Nephron (organoid): Measurements from ENCODE around the gene ARRB1.
A peak's percentile ranks its signal among the peaks of the same experiment; 100 is the strongest.

Experiments
- H3K27ac Mint-ChIP-seq, 3 experiments: 2 replicates each; pipeline ENCODE4 v1.8.0; 2020; ENCODE audit warnings: mixed read lengths in 3 of 3, mild to moderate bottlenecking in 2 of 3, moderate library complexity in 1 of 3
- H3K27me3 Mint-ChIP-seq: 2 replicates; pipeline ENCODE4 v1.8.0; 2021; ENCODE audit warnings: low read depth, mild to moderate bottlenecking, moderate library complexity, mixed read lengths
- H3K36me3 Mint-ChIP-seq: 2 replicates; pipeline ENCODE4 v1.8.0; 2020; ENCODE audit warnings: low read depth, mixed read lengths
- H3K4me1 Mint-ChIP-seq: 2 replicates; pipeline ENCODE4 v1.8.0; 2020; ENCODE audit warnings: mixed read lengths
- H3K4me3 Mint-ChIP-seq, 3 experiments: 2 replicates each; pipeline ENCODE4 v1.8.0; 2020; ENCODE audit warnings: mild to moderate bottlenecking in 3 of 3, mixed read lengths in 3 of 3, moderate library complexity in 2 of 3
- H3K9me3 Mint-ChIP-seq: 2 replicates; pipeline ENCODE4 v1.8.0; 2020; ENCODE audit warnings: mixed read lengths
- TF ChIP-seq, protein P1 (sequence below), 3 experiments: fragments of 200-600 bp; sonication (generic); IDR thresholded peaks; one replicate each; pipeline ENCODE4 v1.5.0; 2021; ENCODE audit warnings: antibody characterized with exemption in 3 of 3; ENCODE audit not compliant: unreplicated experiment in 3 of 3

The ARRB1 gene

DNA sequence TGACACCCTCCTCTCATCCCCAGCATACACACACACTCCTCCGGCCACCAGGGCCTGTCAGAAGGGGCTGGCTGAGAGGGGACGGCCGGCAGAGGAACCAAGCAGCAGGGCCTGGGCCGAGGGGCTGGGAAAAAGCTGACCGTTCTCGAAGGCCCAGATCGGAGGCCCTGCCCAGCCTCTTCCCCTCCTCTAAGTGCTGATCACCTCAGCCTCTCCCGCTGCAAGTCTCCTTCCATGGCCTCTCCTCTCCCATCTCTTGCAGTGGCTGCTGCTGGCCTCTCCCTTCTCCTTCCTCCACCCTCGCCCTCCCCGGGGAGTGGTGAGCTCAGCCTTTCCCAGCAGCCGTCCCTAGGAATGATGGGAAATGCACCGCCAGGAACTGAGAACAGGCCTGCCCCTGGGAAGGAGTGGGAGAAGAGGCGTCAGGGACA is 39.6 kb downstream of the ARRB1 start:
- TF ChIP-seq, protein P1, sequence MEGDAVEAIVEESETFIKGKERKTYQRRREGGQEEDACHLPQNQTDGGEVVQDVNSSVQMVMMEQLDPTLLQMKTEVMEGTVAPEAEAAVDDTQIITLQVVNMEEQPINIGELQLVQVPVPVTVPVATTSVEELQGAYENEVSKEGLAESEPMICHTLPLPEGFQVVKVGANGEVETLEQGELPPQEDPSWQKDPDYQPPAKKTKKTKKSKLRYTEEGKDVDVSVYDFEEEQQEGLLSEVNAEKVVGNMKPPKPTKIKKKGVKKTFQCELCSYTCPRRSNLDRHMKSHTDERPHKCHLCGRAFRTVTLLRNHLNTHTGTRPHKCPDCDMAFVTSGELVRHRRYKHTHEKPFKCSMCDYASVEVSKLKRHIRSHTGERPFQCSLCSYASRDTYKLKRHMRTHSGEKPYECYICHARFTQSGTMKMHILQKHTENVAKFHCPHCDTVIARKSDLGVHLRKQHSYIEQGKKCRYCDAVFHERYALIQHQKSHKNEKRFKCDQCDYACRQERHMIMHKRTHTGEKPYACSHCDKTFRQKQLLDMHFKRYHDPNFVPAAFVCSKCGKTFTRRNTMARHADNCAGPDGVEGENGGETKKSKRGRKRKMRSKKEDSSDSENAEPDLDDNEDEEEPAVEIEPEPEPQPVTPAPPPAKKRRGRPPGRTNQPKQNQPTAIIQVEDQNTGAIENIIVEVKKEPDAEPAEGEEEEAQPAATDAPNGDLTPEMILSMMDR (IDR thresholded peaks at IDR 0.05; ENCODE audit: unreplicated experiment in 3 of 3) = no peak
- H3K4me1 Mint-ChIP-seq = peaks cover 32% of the 10 kb centered on the region
- H3K27ac Mint-ChIP-seq = peak overlapping the region; percentile 92 to 93 (median 93)
- H3K27me3 Mint-ChIP-seq = no peaks in the 10 kb centered on the region
- no peaks in the 10 kb centered on the region for H3K9me3 Mint-ChIP-seq
- H3K36me3 Mint-ChIP-seq = no peaks in the 10 kb centered on the region
- H3K4me3 Mint-ChIP-seq = peak overlapping the region in 2 of 3 experiments; percentile 25 to 26

DNA sequence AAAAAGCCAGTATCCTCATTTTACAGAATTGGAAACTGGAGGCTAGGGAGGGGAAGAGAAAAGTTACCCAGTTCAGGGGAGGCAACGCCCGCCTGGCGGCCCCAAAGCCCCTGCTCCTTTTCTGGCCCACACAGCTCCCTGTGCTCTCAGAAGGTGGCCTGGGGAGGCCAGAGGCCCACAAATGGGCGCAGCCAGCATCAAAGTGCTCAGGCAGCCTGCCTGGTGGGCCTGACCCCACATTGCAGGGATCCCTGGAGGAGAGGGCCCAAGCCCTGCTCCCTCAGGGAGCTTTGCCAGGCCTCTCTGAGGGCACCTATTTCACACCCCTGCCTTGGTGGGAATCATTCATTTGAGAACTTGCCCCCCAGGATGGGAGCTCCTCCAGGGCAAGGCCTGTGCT is 42.5 kb downstream of the ARRB1 start:
- no peak overlapping the region for H3K27ac Mint-ChIP-seq
- TF ChIP-seq, protein P1 (IDR thresholded peaks at IDR 0.05; ENCODE audit: unreplicated experiment in 3 of 3) = no peak

DNA sequence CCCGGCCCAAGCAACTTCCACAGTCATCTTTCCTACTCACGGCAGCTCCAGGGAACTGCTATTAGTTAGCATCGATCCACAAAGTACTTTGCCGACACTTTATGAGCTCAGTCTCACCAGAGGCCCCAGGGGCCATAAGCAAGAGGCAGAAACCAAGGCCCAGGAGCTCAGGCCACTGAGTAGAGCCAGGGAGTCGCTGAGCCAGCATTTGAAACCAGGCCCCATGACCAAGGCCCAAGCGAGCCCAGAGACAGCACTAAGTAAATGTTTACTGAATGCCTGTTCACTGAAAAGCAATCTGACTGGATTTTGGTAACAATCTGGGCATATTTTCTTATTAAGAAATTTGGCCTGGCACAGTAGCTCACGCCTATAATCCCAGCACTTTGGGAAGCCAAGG is 43.3 kb downstream of the ARRB1 start:
- TF ChIP-seq, protein P1 (IDR thresholded peaks at IDR 0.05; ENCODE audit: unreplicated experiment in 3 of 3) = no peak
- Mint-ChIP-seq H3K27me3 (no peaks in the 10 kb centered on the region), H3K4me1 (peaks cover 16% of the 10 kb centered on the region), H3K36me3 (no peaks in the 10 kb centered on the region), H3K9me3 (no peaks in the 10 kb centered on the region), H3K4me3 (no peak overlapping the region), H3K27ac (no peak overlapping the region)

More for the DNA sequence above, 42.5 kb downstream of the ARRB1 start:
- H3K36me3 Mint-ChIP-seq = no peaks in the 10 kb centered on the region
- H3K9me3 Mint-ChIP-seq = no peaks in the 10 kb centered on the region
- peaks cover 24% of the 10 kb centered on the region for H3K4me1 Mint-ChIP-seq
- no peak overlapping the region for H3K4me3 Mint-ChIP-seq
- H3K27me3 Mint-ChIP-seq = no peaks in the 10 kb centered on the region

DNA sequence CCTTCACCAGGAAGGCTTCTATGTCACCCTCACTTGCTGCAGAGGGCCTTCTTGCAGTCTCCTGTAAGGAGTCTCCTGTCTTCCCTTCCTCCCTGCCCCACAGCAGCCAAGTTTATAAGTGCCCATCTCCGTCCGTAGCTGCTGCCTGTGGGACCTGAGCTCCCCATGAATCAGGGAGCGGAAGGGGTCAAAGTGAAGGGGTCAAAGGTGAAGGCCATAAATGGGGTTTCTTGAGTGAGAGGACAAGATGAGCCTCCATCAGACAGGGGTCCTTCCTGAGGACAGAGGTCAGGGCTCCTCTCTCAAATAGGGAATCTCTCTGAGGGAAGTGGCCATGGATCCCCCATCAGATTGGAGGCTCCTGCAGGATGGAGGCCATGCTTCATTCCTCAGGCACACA is 44.4 kb downstream of the ARRB1 start:
- peaks cover 9% of the 10 kb centered on the region for H3K4me1 Mint-ChIP-seq
- H3K36me3 Mint-ChIP-seq = no peaks in the 10 kb centered on the region
- no peaks in the 10 kb centered on the region for H3K9me3 Mint-ChIP-seq
- H3K27me3 Mint-ChIP-seq = no peaks in the 10 kb centered on the region
- TF ChIP-seq, protein P1 (IDR thresholded peaks at IDR 0.05; ENCODE audit: unreplicated experiment in 3 of 3) = no peak
- H3K27ac Mint-ChIP-seq = no peak overlapping the region
- H3K4me3 Mint-ChIP-seq = no peak overlapping the region

DNA sequence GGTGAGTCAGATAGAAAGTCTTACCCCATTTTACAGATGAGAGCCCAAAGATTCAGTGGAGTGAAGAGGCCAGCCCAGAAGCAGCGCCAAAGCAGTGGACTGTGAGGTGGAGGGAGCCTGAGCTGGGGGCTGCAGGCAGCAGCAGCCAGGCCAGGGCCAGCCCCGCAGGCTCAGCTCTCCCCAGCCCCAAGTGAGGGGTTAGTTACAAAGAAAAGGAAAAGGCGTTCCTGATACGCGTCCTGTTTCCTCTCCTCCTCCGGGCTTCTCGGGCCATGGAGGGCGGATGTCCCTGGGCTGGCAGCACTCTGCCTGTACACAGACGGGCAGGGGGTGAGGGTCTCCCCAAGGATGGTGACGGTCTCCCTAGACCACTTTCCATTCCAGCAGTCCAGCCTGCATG is 44.9 kb downstream of the ARRB1 start:
- peaks cover 4% of the 10 kb centered on the region for H3K4me1 Mint-ChIP-seq
- H3K27me3 Mint-ChIP-seq = no peaks in the 10 kb centered on the region
- TF ChIP-seq, protein P1 (IDR thresholded peaks at IDR 0.05; ENCODE audit: unreplicated experiment in 3 of 3) = no peak
- H3K36me3 Mint-ChIP-seq = no peaks in the 10 kb centered on the region
- H3K9me3 Mint-ChIP-seq = no peaks in the 10 kb centered on the region
- H3K4me3 Mint-ChIP-seq = no peak overlapping the region
- peak overlapping the region in 1 of 3 experiments; percentile 0 for H3K27ac Mint-ChIP-seq

DNA sequence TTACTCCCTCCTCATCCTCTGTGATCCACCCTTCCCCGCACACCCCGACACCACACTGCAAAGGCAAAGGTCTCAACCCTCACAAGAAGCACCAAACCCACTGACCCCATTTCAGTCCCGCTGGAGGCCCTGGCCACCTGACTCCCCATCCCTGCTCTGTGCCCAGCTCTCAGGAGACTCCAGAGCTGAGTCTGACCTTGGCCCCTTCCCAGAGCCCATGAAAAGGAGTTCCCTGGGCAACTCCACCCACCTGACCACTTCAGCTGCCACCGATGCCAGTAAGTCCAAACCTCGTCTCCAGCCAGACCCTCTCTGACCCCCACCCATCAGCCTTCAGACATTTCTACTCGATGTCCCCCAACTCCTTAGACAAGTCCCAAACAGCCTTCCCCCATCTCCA is 45.5 kb downstream of the ARRB1 start:
- H3K36me3 Mint-ChIP-seq = no peaks in the 10 kb centered on the region
- H3K9me3 Mint-ChIP-seq = no peaks in the 10 kb centered on the region
- peak overlapping the region in 1 of 3 experiments; percentile 0 for H3K27ac Mint-ChIP-seq
- H3K4me3 Mint-ChIP-seq = no peak overlapping the region
- H3K27me3 Mint-ChIP-seq = no peaks in the 10 kb centered on the region
- TF ChIP-seq, protein P1 (IDR thresholded peaks at IDR 0.05; ENCODE audit: unreplicated experiment in 3 of 3) = no peak
- H3K4me1 Mint-ChIP-seq = no peaks in the 10 kb centered on the region
